Measurements from ENCODE around the gene SEC16A.

The SEC16A gene

DNA sequence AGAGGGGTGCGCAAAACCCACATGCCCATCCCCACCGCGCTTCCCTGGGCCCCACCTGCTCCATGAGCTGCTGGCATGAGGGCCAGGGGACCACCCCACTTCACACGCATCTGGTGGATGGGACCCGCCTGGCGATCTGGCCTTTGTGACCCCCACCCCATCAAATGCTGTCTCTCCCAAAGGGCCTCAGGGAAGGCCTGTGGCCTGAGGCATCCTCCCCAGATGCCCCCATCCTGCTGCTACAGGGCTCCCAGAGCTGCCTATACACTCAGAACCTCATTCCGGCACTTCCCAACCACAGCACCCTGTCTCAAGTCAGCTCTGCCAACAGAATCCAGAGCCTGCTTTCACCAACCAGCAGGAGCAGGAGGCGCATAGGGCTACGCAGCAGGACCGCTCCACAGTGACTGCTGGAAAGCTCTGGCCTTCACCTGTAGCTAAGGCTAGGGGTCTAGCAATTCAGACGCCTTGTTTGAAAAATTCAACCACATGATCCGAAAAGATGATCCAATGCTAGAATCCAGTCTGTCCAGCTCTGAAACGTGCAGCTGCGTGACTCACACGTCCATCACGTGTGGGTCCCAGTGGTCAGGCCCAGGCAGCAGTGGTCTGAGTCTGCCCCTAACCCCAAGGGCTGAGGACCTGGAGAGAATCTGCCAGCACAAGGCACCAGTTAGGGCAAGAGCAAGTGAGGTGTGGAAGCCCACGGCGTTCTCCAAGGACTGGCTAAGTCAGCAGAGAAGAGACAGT is 81.5 kb downstream of the SEC16A start:
- no peak for TF ChIP-seq CTCF (IDR thresholded peaks at IDR 0.05)

- TF ChIP-seq CTCF (IDR thresholded peaks at IDR 0.05) = peak; percentile 98
These were observed 82.6 kb downstream of the SEC16A start, which contains the start of gene SNAPC4 for GRCh38 chr9:136400038-136400834. Gene SNAPC4, minus strand, starts transcription at chr9:136400170. Its CDS starts 1,742 bp downstream, at chr9:136398428.

- TF ChIP-seq CTCF (IDR thresholded peaks at IDR 0.05) = no peak
These were observed 83.4 kb downstream of the SEC16A start for GRCh38 chr9:136399176-136400037.

DNA sequence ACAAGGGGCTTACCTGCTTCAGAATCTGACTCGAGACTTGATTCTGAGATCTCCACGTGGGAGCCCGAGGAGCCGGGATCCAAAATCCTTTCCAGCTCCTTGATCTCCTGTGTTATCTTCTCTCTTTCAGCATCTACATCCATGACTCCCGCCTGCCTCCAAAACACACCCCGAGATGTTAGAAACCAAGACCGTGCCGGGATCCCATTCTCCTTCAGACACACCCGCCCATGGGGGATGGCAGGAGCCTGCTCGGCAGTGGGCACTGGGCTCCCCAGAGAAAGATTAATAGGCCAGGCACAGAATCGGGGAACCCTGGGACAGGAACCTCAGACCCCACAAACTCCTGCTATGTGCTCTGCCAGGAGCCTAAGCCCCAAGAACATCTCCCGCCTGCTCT is 84.6 kb downstream of the SEC16A start:
- no peak for TF ChIP-seq CTCF (IDR thresholded peaks at IDR 0.05)

GRCh38 chr9:136397643-136398042 is 85.2 kb downstream of the SEC16A start:
- TF ChIP-seq CTCF (IDR thresholded peaks at IDR 0.05) = no peak

GRCh38 chr9:136396219-136396515 is 86.7 kb downstream of the SEC16A start:
- no peak for TF ChIP-seq CTCF (IDR thresholded peaks at IDR 0.05)
